Endothelial cell of umbilical vein (primary cell): ENCODE data around the gene TMC1. TPM values are rescaled to one million over a fixed set of nuclear protein-coding genes. Genes with fewer than 3 reads are reported as not detected.
A peak's percentile ranks its signal among the peaks of the same experiment; 100 is the strongest.
"Not testable (repeated sequence)": the region's sequence is repeated elsewhere in the genome, so short reads cannot be mapped to it uniquely, and the experiment has no call there.

Experiments
- Bru-seq: library from RNA; stranded (reverse); fragments of 400-500 nt; gene quantifications from one replicate; lab custom pipeline; 2021; lab: Mats Ljungman, UMichigan
- BruChase-seq, 2 experiments: library from RNA; stranded (reverse); fragments of 400-500 nt; gene quantifications; one replicate each; lab custom pipeline; 2021; lab: Mats Ljungman, UMichigan
- BruUV-seq: library from RNA; stranded (reverse); fragments of 400-500 nt; replicated peaks from 2 replicates; lab custom pipeline; 2021; lab: Mats Ljungman, UMichigan
- CTCF ChIA-PET: fragments of 300-600, 350-600 bp; sonication (Branson Sonifier 250); formaldehyde crosslinking; loops from one replicate; lab custom pipeline; 2021; ENCODE audit warnings: antibody characterized with exemption, inconsistent platforms; lab: Charles Lee
- POLR2A ChIA-PET: fragments of 300-600, 350-600 bp; sonication (Branson Sonifier 250); formaldehyde crosslinking; loops from one replicate; lab custom pipeline; 2021; ENCODE audit warnings: antibody characterized with exemption, inconsistent platforms; lab: Charles Lee
- DNase-seq: peaks from one replicate; pipeline ENCODE4 v3.0.0-alpha.2; 2011; ENCODE audit warnings: low read depth, low spot score
- FAIRE-seq: peaks from 2 replicates; lab custom pipeline; 2011; peaks lifted over from hg19 to GRCh38; lab: Jason Lieb, UNC
- H2AFZ ChIP-seq: 2 replicates; pipeline ENCODE4 v1.6.0; 2012; ENCODE audit warnings: low read depth, low read length, control low read depth, inconsistent platforms
- H3K27ac ChIP-seq: 2 replicates; pipeline ENCODE4 v1.5.1; 2011; ENCODE audit warnings: low read depth, mild to moderate bottlenecking, control low read depth, low read length, moderate library complexity; ENCODE audit not compliant: insufficient read depth
- H3K27me3 ChIP-seq, 2 experiments: 2 replicates each; pipeline versions ENCODE4 v1.6.0 to v1.6.1; 2011; ENCODE audit warnings: low read length in 2 of 2, mixed read lengths in 1 of 2; ENCODE audit not compliant: control insufficient read depth in 2 of 2, insufficient read depth in 2 of 2
- H3K36me3 ChIP-seq, 2 experiments: 2 replicates in 1 of 2; 3 replicates in 1 of 2; pipeline ENCODE4 v1.5.1; 2011; ENCODE audit warnings: low read length in 2 of 2, mild to moderate bottlenecking in 1 of 2, moderate library complexity in 1 of 2; ENCODE audit not compliant: control insufficient read depth in 2 of 2, insufficient read depth in 2 of 2; ENCODE audit errors: extremely low read depth in 1 of 2
- H3K4me1 ChIP-seq: 3 replicates; pipeline ENCODE4 v1.5.1; 2011; ENCODE audit warnings: mild to moderate bottlenecking, low read length; ENCODE audit not compliant: control insufficient read depth, insufficient read depth; ENCODE audit errors: extremely low read depth
- H3K4me2 ChIP-seq: 2 replicates; pipeline ENCODE4 v1.6.1; 2011; ENCODE audit warnings: low read length, control low read depth, mixed read lengths; ENCODE audit not compliant: insufficient read depth
- H3K4me3 ChIP-seq, 3 experiments: fragments of 200-600 bp in 1 of 3; sonication (generic), shearing (Covaris generic) in 1 of 3; replicated peaks in 1 of 3; 2 replicates each; pipeline ENCODE4 v1.5.1; 2011 to 2016; ENCODE audit warnings: control low read depth in 3 of 3, low read length in 3 of 3, mild to moderate bottlenecking in 2 of 3, inconsistent platforms in 1 of 3, low read depth in 1 of 3, moderate library complexity in 1 of 3; ENCODE audit not compliant: insufficient read depth in 1 of 3
- H3K79me2 ChIP-seq: 2 replicates; pipeline ENCODE4 v1.6.0; 2012; ENCODE audit warnings: low read length, inconsistent platforms; ENCODE audit not compliant: control insufficient read depth, insufficient read depth
- H3K9ac ChIP-seq: replicated peaks from 2 replicates; pipeline ENCODE3; 2011; ENCODE audit warnings: low read length, control low read depth; ENCODE audit not compliant: insufficient read depth; ENCODE audit errors: extremely low read depth
- H3K9me1 ChIP-seq: replicated peaks from 3 replicates; pipeline ENCODE4 v1.6.0; 2011; ENCODE audit warnings: mild to moderate bottlenecking, low read length; ENCODE audit not compliant: control insufficient read depth, insufficient read depth; ENCODE audit errors: extremely low read depth
- H3K9me3 ChIP-seq: replicated peaks from 2 replicates; pipeline ENCODE4 v1.5.1; 2012; ENCODE audit warnings: low read length, inconsistent platforms; ENCODE audit not compliant: control insufficient read depth, insufficient read depth
- H4K20me1 ChIP-seq: replicated peaks from 2 replicates; pipeline ENCODE3; 2011; ENCODE audit warnings: mild to moderate bottlenecking, low read length; ENCODE audit not compliant: control insufficient read depth, insufficient read depth; ENCODE audit errors: extremely low read depth
- EZH2 ChIP-seq: IDR thresholded peaks from 2 replicates; pipeline ENCODE4 v1.6.1; 2012; ENCODE audit warnings: borderline replicate concordance, low read depth, mild to moderate bottlenecking, moderate library complexity, low read length, inconsistent platforms; ENCODE audit not compliant: severe bottlenecking
- FOS ChIP-seq: IDR thresholded peaks from 2 replicates; pipeline ENCODE4 v1.6.1; 2011; ENCODE audit warnings: mild to moderate bottlenecking, low read length, moderate library complexity, borderline replicate concordance; ENCODE audit not compliant: insufficient read depth
- GATA2 ChIP-seq: IDR thresholded peaks from 2 replicates; pipeline ENCODE4 v1.7.0; 2011; ENCODE audit warnings: low read depth, mild to moderate bottlenecking, moderate library complexity, mixed read lengths, low read length; ENCODE audit not compliant: insufficient read length, insufficient read depth
- JUN ChIP-seq: IDR thresholded peaks from 2 replicates; pipeline ENCODE4 v1.6.1; 2011; ENCODE audit warnings: borderline replicate concordance, low read depth; ENCODE audit not compliant: insufficient read length, insufficient read depth
- MAX ChIP-seq: IDR thresholded peaks from 2 replicates; pipeline ENCODE4 v1.6.1; 2011; ENCODE audit not compliant: insufficient read depth, insufficient read length
- MYC ChIP-seq: IDR thresholded peaks from one replicate; pipeline ENCODE4 v1.6.1; 2011; ENCODE audit warnings: mild to moderate bottlenecking, low read depth, low read length
- POLR2A ChIP-seq: IDR thresholded peaks from 2 replicates; pipeline ENCODE4 v1.6.1; 2012; ENCODE audit warnings: low read depth, mild to moderate bottlenecking, control low read depth, low read length
- POLR2AphosphoS5 ChIP-seq: IDR thresholded peaks from 2 replicates; pipeline ENCODE4 v1.6.1; 2012; ENCODE audit warnings: low read depth, mild to moderate bottlenecking, control low read depth, low read length, moderate library complexity; ENCODE audit not compliant: insufficient read depth
- dilution Hi-C: fragments of 300-500 bp; cut with MboI; formaldehyde crosslinking; loops from one replicate; pipeline ENCODE4 v1.15.0; 2019; ENCODE audit warnings: low sequenced_read_pairs; ENCODE audit not compliant: extremely low pct_ligation_motif_present
- intact Hi-C: fragments of 100-400 bp; cut with micrococcal nuclease; formaldehyde crosslinking; loops from one replicate; pipeline ENCODE4 v1.10.0; 2022
- long read RNA-seq: library from polyadenylated mRNA; stranded (forward); transcript quantifications from one replicate; pipeline ENCODE4 v2.0.0, GENCODE V29; 2021
- polyA minus RNA-seq, 3 experiments: library from RNA; depleted of rRNA, polyadenylated mRNA; stranded (reverse); fragments of >200 nt; gene quantifications; 1 replicate in 1 of 3; 2 replicates in 2 of 3; pipeline ENCODE4 v1.2.3, GENCODE V29; 2011
- polyA plus RNA-seq, 4 experiments: library from polyadenylated mRNA; depleted of rRNA in 3 of 4; stranded (reverse) in 3 of 4; unstranded in 1 of 4; fragments of >200 nt; gene quantifications; 2 replicates each; pipeline versions ENCODE4 v1.2.1 to v1.2.3, GENCODE V29; 2011 to 2012; ENCODE audit warnings: missing spikeins in 1 of 4
- total RNA-seq: library from RNA; stranded (reverse); gene quantifications from 2 replicates; pipeline ENCODE4 v1.2.3, GENCODE V29; 2021
- TF ChIP-seq, protein P1 (sequence below), 2 donors: IDR thresholded peaks; 1 replicate in 1 of 2; 2 replicates in 1 of 2; pipeline ENCODE4 v1.5.1; 2011; ENCODE audit warnings: low read length in 2 of 2, mild to moderate bottlenecking in 2 of 2, moderate library complexity in 2 of 2, control low read depth in 1 of 2, inconsistent platforms in 1 of 2, low read depth in 1 of 2; ENCODE audit not compliant: insufficient read depth in 1 of 2; ENCODE audit errors: extremely low read depth in 1 of 2

TMC1 gene
- 0.48 and 1.5 TPM in 2 replicates for total RNA-seq
- polyA plus RNA-seq = 0.30 TPM in 1 of 2 replicates, not detected in the other
- polyA plus RNA-seq (2011; cell fraction: cytosol; rRNA removed) = 0.04 and 0.17 TPM in 2 replicates
- 0.50 and 1.1 TPM in 2 replicates for polyA plus RNA-seq (2011; cell fraction: nucleus; rRNA removed)
- polyA plus RNA-seq (2012) = 0.15 and 0.17 TPM in 2 replicates
- polyA minus RNA-seq = 0.64 and 1.2 TPM in 2 replicates
- polyA minus RNA-seq (2011; cell fraction: cytosol; rRNA and poly(A)+ RNA removed) = not detected
- polyA minus RNA-seq (2011; cell fraction: nucleus; rRNA and poly(A)+ RNA removed) = not detected in 2 replicates
- percentile 30 among the genes with signal in this experiment for Bru-seq, nascent RNA
- BruChase-seq, experiment 1, labeled RNA remaining after a 6-hour chase = percentile 24 among the genes with signal in this experiment
- BruChase-seq, experiment 2, labeled RNA remaining after a 2-hour chase = percentile 27 among the genes with signal in this experiment
- long read RNA-seq, partial matches to known transcripts = 0 of 4 reads
- long read RNA-seq, other reads (novel, unspliced or antisense) = 4 of 4 reads

DNA sequence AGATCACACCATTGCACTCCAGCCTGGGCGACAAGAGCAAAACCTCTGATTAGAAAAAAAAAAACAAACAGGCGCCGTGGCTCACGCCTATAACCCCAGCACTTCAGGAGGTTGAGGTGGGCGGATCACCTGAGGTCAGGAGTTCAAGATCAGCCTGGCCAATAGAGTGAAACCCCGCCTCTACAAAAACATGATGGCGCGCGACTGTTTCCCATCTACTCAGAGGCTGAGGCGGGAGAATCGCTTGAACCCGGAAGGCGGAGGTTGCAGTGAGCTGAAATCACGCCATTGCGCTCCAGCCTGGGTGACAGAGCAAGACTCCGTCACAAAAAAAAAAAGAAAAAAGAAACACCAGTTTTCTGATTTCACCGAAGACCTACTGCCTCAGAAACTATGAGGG is at the start of gene TMC1:
Gene TMC1, plus strand, starts transcription at position 193 of the 400 bp plus-strand sequence. CDS start 127,041 bp downstream, outside the sequence.
- peaks cover 18% of the 10 kb centered on the region for H3K4me1 ChIP-seq
- BruUV-seq, H3K4me3 ChIP-seq, CTCF ChIA-PET, H3K36me3 ChIP-seq, POLR2A ChIA-PET, H2AFZ ChIP-seq, dilution Hi-C loops, intact Hi-C loops, FAIRE-seq, DNase-seq, H4K20me1 ChIP-seq, H3K27me3 ChIP-seq, H3K79me2 ChIP-seq, H3K9me3 ChIP-seq, H3K9me1 ChIP-seq, H3K4me2 ChIP-seq, H3K9ac ChIP-seq, H3K27ac ChIP-seq: not testable (repeated sequence)

DNA sequence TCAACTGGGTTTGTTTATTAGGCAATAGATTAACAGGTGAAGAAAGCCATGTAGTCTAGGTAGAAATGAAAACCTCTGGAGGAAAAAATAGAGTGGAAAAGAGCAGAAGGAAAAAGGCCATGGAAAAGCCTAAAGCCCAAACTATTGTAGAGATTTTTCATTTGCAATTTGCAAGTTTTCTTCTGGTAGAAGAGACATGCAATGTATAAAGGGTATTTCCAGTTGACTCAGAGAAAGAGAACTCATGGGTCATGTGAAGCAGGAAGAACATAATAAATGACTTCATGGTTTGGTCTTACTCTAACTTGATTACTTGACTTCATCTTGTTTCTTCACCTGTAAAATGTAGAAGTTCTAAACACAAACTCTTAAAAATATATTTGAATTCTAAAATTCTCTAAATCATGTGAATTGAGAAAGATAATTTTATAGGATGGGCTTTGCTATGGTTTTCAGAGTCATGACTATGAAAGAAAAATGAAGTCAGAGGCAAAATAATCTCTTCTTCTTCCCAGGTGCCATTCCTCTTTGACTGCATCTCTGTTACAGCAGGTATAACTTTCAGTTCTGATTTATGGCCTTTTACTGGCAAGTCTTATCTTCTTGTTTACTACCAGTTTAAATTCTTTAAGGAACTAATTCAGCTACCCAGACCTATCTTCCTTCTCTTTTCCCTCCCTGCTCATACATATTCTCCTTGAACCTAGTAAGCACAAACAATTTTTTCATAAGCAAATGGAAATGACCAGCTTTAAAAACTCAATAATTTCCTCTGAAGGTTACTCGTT is 47.7 kb upstream of the TMC1 start:
- no TSS peak for BruUV-seq
- intact Hi-C loops = loop anchor here (1.0 kb wide), 1 partner anchor 8 kb away; no protein-coding TSS in a partner anchor
- no peaks in the 10 kb centered on the region for H3K9me1 ChIP-seq

More for the DNA sequence above, 47.7 kb upstream of the TMC1 start:
- no peak overlapping the region for H3K9ac ChIP-seq
- no peaks in the 10 kb centered on the region for H3K9me3 ChIP-seq
- TF ChIP-seq POLR2A (no peak), POLR2AphosphoS5 (no peak), MAX (no peak), JUN (peak; percentile 43), FOS (peak; percentile 51), GATA2 (no peak), EZH2 (no peak), MYC (no peak)
- TF ChIP-seq, protein P1, sequence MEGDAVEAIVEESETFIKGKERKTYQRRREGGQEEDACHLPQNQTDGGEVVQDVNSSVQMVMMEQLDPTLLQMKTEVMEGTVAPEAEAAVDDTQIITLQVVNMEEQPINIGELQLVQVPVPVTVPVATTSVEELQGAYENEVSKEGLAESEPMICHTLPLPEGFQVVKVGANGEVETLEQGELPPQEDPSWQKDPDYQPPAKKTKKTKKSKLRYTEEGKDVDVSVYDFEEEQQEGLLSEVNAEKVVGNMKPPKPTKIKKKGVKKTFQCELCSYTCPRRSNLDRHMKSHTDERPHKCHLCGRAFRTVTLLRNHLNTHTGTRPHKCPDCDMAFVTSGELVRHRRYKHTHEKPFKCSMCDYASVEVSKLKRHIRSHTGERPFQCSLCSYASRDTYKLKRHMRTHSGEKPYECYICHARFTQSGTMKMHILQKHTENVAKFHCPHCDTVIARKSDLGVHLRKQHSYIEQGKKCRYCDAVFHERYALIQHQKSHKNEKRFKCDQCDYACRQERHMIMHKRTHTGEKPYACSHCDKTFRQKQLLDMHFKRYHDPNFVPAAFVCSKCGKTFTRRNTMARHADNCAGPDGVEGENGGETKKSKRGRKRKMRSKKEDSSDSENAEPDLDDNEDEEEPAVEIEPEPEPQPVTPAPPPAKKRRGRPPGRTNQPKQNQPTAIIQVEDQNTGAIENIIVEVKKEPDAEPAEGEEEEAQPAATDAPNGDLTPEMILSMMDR (IDR thresholded peaks at IDR 0.05; ENCODE audit: extremely low read depth in 1 of 2, insufficient read depth in 1 of 2, low read depth in 1 of 2, low read length in 2 of 2) = no peak
- H3K4me2 ChIP-seq = no peak overlapping the region
- POLR2A ChIA-PET = interaction anchor here (0.7 to 1.4 kb wide), 2 partner anchors 108 to 109 kb away, joined by 3 to 4 read pairs; partner anchors contain the start of gene ZFAND5
- H3K27ac ChIP-seq = peak overlapping the region; percentile 38
- FAIRE-seq = no peak
- H2AFZ ChIP-seq = no peak overlapping the region
- H3K4me3 ChIP-seq = no peak overlapping the region
- peak; percentile 66 for DNase-seq
- H3K27me3 ChIP-seq = no peaks in the 10 kb centered on the region
- H3K4me1 ChIP-seq = peaks cover 33% of the 10 kb centered on the region
- dilution Hi-C loops = no loop called here
- no peaks in the 10 kb centered on the region for H3K79me2 ChIP-seq
- H4K20me1 ChIP-seq = no peaks in the 10 kb centered on the region
- no peaks in the 10 kb centered on the region for H3K36me3 ChIP-seq
- CTCF ChIA-PET = interaction anchor here (2.0 to 3.7 kb wide), 2 partner anchors 8 to 108 kb away, joined by 6 to 20 read pairs; partner anchors contain the start of gene ZFAND5
